Measurements from ENCODE around the gene JMJD8.

Gene JMJD8

DNA sequence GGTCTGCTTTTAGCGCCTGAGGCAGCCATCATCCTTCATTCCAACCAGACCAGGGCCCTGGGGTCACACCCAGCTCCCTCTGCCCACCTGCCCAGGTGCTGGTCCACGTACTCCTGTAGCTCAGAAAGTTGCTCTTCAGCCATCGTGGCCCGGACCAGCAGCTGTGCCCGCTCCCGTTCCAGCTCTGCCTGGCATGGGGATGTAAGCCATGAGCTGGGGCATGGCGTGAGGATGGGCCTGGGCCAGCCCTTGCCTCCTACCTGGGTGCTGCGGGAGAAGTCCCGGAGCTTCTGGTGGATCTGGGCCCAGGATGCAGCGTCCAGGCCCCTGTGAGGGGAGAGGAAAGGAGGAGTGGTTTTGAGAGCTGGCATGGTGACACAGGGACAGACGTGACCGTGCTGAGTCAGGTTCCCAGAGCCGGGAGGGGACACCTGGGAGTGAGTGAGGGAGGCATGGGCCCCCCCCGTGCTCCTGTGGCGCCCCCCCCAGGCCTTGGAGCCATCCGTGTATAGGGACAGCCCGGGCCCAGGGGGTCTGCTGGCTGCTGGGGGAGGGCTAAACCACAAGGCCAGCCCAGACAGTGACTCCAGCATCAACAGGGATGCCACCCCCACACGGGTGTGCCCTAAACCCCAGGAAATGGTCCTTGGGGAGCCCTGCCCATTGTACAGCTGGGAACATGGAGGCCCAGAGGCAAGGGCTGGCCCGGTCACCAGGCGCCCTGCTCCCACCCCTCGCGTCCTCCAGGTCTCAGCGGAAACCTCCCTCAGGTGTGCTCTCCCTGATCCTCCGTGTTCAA, 38.9 kb upstream of the JMJD8 start:
- no peak for DNase-seq (ENCODE audit: low spot score)

- DNase-seq (ENCODE audit: low spot score), result no peak
Observed at GRCh38 chr16:721765-722540, 37.8 kb upstream of the JMJD8 start.

DNA sequence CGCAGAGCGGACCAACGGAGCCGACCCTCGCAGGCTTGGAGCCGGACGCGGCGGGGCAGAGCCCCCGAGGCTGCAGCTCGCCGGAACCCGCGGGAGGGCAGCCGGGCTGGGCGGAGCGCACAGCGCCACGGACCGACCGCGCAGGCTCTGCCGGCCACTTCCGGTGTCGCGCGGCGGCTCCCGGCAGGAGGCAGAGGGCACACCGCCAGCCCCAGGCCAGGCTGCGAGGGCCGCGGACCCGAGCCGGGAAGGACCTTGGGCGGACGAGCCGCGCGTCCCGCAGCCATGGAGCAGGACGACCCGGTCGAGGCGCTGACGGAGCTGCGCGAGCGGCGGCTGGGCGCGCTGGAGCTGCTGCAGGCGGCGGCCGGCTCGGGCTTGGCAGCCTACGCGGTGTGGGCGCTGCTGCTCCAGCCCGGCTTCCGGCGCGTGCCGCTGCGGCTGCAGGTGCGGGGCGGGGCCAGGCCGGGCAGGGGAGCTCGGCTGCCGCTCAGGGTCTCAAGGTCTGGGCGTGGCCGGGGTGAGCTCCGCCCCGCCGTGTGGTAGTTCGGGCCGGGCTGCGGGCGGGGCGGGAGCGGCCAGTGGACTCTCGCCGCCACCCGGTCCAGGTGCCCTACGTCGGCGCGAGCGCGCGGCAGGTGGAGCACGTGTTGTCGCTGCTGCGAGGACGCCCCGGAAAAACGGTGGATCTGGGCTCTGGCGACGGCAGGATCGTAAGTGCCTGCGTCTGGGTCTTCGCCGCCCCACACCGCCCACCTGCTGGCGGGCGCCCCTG, 37.0 kb upstream of the JMJD8 start, which contains the start of gene ANTKMT:
TSS of gene ANTKMT (plus strand) at position 157 of the 775 bp plus-strand sequence. CDS start at position 286, 129 bp downstream.
- DNase-seq (ENCODE audit: low spot score), result peak; percentile 94

- peak; percentile 86 for DNase-seq (ENCODE audit: low spot score)
Observed at GRCh38 chr16:720447-720989, 36.4 kb upstream of the JMJD8 start.

- no peak for DNase-seq (ENCODE audit: low spot score)
Observed at GRCh38 chr16:719815-720446, 35.8 kb upstream of the JMJD8 start.

DNA sequence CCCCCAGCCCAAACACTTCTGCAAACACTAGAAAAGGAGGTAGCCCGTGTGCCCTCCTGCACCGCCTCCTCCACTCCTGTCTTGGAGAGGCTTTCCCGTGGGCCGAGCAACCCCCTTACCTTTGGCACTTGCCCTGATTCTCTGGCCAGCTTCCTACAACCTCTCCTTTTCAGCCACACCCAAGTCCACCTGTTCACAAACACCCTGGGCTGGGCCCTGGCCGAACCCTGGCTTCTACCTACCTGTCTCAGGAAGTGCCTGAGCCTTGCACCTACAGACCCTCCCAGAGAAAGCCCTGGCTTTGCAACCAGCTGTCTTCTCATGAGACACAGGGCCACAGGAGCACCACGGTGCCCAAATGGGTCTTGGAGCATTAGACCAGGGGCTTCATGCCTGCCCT, 34.8 kb upstream of the JMJD8 start:
- DNase-seq (ENCODE audit: low spot score), result no peak

DNA sequence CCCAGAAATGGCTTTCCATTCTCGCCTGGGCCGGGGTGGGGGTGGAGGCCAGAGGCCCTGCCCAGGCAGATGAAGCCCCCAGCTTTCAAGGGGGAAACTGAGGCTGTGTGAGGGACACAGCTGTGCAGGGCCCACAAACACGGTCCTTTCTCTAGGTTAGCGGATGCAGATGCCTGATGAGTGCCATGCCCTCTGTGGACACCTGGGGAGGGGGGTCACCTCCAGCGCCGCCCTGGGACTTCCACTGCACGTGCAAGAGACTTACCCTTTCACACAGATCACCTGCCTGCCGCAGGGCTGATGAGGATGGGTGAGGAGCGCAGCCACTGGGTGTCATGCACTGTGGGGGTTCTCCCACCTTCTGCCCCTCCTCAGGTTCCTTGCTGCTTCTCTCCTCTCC, 34.3 kb upstream of the JMJD8 start:
- DNase-seq (ENCODE audit: low spot score), result no peak

- DNase-seq (ENCODE audit: low spot score), result no peak
Observed at GRCh38 chr16:717450-718245, 33.5 kb upstream of the JMJD8 start.

GRCh38 chr16:716768-717325, 32.7 kb upstream of the JMJD8 start:
- no peak for DNase-seq (ENCODE audit: low spot score)

GRCh38 chr16:716200-716568, 32.0 kb upstream of the JMJD8 start:
- DNase-seq (ENCODE audit: low spot score), result no peak

DNA sequence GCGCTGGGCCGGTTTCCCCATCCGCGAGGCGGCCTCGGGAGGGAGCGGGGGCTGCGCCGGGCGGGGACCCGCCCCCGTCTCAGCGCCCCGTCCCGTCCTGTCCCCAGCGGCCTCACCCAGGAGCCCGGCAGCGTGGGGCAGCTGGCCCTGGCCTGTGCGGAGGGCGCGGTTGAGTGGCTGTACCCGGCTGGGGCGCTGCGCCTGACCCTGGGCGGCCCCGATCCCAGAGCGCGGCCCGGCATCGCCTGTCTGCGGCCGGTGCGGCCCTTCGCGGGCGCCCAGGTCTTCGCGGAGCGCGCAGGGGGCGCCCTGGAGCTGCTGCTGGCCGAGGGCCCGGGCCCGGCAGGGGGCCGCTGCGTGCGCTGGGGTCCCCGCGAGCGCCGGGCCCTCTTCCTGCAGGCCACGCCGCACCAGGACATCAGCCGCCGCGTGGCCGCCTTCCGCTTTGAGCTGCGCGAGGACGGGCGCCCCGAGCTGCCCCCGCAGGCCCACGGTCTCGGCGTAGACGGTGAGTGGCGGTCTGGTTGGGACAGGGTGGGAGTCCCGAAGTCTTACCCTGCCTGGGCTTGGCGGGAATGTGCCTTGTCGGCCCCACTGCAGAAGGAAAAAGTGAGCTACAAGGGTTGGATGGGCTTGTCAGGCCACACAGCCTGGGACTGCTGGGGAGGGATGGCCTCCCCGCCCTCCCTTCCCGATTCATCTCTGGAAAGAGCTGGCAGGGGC, 31.5 kb upstream of the JMJD8 start:
- no peak for DNase-seq (ENCODE audit: low spot score)

GRCh38 chr16:714558-715476, 30.7 kb upstream of the JMJD8 start, which contains the start of gene METRN:
TSS of gene METRN (plus strand) at chr16:715118. CDS start at chr16:715290, 172 bp downstream.
- DNase-seq (ENCODE audit: low spot score), result peak; percentile 79

GRCh38 chr16:714079-714478, 29.9 kb upstream of the JMJD8 start:
- no peak for DNase-seq (ENCODE audit: low spot score)

DNA sequence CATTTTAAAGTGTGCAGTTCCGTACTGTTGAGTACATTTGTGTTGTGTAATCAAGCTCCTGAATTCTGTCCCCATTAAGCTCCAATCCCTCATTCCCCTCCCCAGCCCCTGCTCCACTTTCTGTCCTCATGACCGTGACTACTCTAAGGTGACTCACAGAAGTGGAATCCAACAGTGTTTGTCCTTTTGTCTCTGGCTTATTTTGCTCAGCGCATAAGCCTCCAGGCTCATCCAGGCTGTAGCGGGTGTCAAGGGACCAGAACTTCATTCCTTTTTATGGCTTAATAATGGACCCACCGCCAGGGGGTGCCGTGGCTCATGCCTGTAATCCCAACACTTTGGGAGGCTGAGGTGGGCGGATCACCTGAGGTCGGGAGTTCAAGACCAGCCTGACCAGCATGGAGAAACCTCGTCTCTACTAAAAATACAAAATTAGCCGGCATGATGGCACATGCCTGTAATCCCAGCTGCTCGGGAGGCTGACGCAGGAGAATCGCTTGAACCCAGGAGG, 28.7 kb upstream of the JMJD8 start:
- DNase-seq (ENCODE audit: low spot score), result peak; percentile 53

DNA sequence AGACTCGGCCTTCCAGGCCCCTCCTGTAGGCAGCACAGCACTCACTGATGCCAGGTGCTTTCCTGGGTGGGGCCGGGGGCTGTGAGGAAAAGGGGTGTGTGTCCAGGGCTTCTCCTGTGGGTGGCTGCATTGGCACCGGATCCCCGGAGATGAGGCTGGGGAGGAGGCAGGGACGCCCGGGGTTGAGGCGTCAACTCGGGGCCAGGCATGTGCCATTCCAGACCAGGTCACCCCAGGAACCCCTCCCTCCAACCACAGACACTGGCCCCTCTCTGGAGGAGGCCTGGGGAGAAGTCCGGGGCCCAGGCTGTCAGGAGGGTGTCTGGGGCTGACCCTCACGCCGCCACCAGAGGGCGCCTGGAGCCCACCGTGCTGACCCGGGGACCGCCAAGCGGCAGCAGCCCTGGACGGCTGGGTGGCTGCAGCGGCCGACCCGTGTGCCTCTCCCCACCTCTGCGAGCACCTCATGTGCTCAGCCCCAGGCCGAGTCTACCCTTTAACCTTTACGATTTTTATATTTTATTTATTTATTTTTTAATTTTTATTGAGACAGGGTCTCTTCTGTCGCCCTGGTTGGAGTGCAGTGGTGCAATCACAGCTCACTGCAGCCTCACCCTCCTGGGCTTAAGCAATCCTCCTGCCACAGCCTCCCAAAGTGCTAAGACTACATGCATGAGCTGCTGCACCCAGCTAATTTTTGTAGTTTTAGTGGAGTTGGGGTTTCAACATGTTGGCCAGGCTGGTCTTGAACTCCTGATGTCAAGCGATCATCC, 27.6 kb upstream of the JMJD8 start:
- DNase-seq (ENCODE audit: low spot score), result peak; percentile 77

DNA sequence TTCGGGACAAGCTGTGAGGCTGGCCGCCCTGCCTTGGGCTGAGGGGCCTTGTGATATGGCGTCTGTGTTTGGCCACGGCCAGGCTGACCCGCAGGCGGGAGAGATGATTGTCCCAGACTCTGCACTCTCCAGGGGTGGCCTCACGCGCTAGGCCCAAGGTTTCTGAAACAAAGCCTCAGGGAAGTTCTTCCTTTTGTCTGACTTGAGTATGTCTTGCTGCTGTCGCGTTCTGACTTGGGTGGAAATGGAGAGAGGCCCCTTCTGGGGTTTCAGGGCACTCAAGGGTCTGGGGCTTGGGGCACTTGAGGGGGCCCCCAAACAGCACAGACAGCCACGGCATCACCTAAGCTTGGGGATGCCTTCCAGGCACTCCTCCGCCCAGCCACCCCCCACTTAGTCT, 26.9 kb upstream of the JMJD8 start:
- no peak for DNase-seq (ENCODE audit: low spot score)

GRCh38 chr16:710500-711075, 26.5 kb upstream of the JMJD8 start:
- DNase-seq (ENCODE audit: low spot score), result no peak
